Stimulated activated CD4-positive, alpha-beta T cell treated with anti-CD3 and anti-CD28 coated beads, Interleukin-4, amount 100 ng/mL, for 4 hours (primary cell): Measurements from ENCODE around the gene AMOTL2.

ENCODE experiments used
- DNase-seq, 2 experiments: peaks; one replicate each; pipeline ENCODE4 v3.0.0-alpha.2; 2020

AMOTL2 gene

DNA sequence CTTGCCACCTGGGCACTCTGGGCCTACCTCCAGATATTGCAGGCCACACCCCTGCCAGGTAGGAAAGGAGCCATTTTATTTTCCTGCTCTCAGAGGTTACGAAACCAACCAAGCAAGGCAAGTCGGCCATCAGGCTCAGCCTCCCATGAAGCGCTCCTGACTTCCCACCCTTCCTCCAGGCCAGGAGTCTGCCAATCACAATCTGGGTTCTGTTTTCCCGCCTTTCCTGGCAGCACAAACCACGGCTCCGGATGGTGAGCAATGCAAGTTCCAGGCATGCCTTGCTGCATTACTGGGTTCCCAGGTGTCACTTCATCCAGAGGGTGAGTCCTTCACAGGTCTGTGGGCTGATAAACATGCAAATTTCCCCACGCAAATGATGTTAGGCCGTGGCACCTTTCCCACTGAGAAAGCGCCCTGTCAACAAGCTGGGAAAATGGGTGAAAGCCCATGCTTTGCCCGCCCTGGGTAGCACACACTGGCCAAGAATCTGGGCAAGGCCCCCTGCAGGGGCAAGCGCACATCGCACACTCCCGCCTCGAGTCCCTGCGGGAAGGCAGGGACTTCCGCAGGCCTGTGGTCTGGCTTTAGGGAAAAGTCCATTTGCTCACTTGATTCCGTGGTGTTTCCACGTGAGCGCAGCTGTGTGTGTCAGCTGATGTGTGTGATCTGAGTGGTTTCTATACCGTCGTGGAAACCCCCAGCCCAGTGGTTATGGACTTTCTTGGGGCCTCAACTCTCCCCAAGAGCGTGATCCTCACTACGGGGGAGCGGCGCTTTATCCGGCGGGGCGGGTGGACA lies 62.0 kb downstream of the AMOTL2 start:
- DNase-seq = no peak

GRCh38 chr3:134311693-134312071 lies 62.6 kb downstream of the AMOTL2 start:
- no peak for DNase-seq

DNA sequence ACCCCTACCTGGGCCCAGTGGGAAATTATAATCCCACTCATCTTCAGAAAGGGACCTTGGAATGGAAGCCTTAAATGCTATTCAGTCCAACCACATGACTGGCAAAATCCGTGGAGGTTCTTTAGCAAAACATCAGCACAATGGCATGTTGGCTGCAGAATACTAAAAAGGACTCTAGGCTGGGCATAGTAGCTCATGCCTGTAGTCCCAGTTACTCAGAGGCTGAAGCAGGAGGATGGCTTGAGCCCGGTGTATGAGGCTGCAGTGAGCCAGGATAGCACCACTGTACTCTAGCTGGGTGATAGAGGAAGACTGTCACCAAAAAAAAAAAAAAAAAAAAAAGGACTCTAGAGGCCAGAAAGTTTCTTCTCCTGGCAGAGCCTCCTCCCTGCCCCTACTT lies 63.0 kb downstream of the AMOTL2 start:
- DNase-seq = no peak

DNA sequence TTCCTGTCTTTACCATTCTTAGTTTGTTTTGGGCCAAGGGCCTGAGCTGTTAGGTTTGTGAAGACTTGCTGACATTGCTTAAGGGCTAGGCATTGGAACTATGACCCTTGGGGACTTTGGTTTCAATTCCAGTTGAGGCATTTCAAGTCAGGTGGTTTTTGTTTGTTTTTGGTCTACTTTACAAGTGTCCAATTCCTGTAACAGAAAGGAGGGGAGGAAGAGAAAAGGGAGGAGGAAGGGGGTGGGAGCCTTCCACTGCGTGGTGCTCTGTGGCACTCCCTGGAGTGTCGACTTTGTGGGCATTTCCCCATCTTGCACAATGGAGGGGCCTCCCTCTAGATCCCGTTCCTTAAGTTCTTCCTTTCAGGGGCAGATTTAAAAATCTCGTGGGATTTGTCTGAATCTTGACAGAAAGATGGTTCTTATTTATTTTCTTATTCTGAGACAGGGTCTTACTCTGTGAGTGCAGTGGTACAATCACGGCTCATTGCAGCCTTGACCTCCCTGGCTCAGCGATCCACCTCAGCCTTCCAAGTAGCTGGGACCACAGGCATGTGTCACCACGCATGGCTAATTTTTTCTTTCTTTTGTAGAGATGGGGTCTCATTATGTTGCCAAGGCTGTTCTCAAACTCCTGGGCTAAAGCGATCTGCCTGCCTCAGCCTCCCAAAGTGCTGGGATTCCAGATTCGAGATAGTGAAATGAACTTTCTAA lies 64.1 kb downstream of the AMOTL2 start:
- no peak for DNase-seq

- peak; percentile 63 to 67 for DNase-seq
Observed at GRCh38 chr3:134308350-134308891, 65.8 kb downstream of the AMOTL2 start.

DNA sequence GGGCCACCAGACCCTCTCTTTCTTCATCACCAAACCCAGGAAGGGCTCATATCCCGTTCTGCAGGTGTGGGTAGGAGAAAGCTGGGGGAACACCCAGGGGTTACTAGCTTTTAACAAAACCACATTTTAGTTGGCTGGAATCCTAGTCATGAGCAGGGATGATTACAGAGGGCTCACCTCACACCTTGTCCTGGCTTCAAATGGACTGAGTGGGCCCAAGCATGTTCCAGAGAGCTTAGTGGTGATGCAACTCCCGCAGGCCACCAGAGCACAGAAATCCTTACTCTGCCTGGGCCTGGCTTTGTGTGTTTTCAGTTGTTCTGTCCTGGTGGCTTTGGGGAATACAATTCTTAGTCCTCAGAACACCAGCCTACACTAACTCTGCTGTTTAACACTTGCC lies 66.8 kb downstream of the AMOTL2 start:
- DNase-seq = no peak

GRCh38 chr3:134306320-134306719 lies 67.9 kb downstream of the AMOTL2 start:
- no peak for DNase-seq
